HG02973 (cell line): ENCODE measurements around the gene SERPINH1.

Experiments used
- ATAC-seq: cut with Tn5 transposase; IDR thresholded peaks from one replicate; pipeline ENCODE4 v1.9.1; 2021; ENCODE audit warnings: moderate library complexity; ENCODE audit not compliant: unreplicated experiment

The SERPINH1 gene

DNA sequence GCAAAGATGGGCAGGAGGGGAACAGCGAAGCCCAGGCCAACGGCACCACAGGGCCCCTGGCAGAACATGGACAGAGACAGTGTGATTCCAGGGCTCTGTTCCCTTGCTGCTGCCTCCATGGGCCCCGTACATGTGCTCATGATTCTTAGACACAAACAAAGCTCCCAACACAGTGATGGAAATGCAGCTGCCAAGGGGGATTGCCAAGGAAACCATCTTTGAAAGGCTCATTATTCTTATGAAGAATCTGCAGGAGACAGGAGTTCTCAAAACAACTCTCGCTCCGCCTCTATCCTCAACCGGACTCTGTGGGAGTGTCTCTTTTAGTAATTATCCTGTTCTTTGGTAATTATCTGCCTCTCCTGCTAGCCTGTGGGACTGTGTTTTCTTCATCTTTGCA lies 32.2 kb downstream of the SERPINH1 start:
- no peak for ATAC-seq

GRCh38 chr11:75595429-75595828 lies 33.4 kb downstream of the SERPINH1 start:
- no peak for ATAC-seq

DNA sequence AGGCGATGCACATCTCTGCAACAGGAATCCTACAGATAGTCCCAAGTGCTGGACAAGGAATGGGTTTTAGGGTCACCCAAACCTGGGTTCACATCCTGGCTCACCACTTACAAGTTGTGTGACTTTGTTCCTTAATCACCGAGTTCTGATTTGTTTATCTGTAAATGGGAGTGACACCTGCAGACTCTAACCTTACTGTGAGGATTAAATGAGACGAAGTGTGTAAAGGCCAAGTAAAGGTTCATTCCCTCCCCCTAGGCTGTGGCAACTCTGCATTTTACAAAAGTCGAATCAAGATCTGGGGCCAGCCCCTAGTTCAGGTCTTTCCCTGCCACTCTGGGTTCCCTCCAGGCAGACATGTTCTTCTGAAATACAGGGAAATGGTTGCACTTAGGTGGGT lies 34.9 kb downstream of the SERPINH1 start:
- no peak for ATAC-seq

- ATAC-seq: no peak
Observed at GRCh38 chr11:75597636-75598035, 35.6 kb downstream of the SERPINH1 start.

DNA sequence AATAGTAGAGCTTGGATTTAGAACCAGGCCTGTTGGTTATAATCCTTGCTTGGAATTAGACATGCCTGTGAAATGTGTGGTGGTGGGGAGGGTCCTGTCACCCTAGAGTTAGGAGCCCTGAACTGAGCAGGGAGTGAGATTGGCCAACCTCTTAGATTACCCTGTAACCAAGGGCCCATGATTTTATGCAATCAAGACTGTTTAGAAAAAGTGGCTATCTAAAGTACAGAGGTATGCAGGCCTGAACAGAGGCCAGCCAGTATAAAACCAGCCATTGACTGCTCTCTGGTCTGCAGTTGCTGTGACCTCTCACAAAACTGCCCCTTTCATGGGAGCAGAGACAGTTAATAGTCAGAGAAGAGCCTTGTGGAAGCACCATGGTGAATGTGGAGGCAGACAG lies 36.2 kb downstream of the SERPINH1 start:
- no peak for ATAC-seq

- ATAC-seq: no peak
Observed at GRCh38 chr11:75598900-75599299, 36.8 kb downstream of the SERPINH1 start.

- no peak for ATAC-seq
Observed at GRCh38 chr11:75600356-75600755, 38.3 kb downstream of the SERPINH1 start.

GRCh38 chr11:75601494-75601893 lies 39.4 kb downstream of the SERPINH1 start:
- ATAC-seq: no peak

GRCh38 chr11:75602951-75603350 lies 40.9 kb downstream of the SERPINH1 start:
- ATAC-seq: no peak

GRCh38 chr11:75603791-75604736 lies 42.0 kb downstream of the SERPINH1 start:
- ATAC-seq: no peak

DNA sequence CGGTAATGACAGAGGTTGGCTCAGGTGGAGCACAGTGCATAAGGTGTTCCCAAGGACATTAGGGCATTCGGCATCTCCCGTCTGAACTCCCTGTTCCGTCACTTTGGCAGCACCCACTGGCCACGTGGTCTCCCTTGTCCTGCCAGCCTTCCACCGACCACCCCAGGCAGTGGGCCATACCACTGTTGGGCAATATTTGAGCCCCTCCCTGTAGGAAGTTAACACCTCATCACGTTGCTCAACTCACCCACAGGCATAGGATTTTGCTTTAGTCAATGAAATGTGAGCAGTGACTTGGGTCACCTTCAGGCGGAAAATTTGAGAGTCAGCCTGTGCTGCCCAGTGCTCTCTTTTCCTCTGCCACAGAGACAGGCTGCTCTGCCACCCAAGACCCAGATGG lies 44.0 kb downstream of the SERPINH1 start:
- no peak for ATAC-seq

DNA sequence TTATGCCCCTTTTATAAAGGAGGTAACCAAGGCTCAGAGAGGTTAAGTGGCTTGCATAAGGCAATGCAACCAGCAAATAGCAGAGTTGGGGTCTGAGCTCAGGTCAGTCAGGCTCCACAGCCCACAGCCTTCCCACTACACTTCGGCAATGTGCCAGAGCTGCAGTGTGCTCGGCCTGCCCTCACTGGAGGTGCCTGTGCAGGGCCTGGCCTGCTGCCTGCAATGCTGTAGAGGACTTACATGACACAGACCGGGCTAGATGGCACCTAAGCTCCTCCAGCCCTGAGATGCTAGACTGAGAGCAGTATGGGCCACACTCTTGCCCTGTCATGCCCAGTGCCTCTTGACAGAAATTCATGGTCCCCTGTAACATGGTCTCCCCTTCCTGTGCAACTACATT lies 49.8 kb downstream of the SERPINH1 start:
- ATAC-seq: no peak

DNA sequence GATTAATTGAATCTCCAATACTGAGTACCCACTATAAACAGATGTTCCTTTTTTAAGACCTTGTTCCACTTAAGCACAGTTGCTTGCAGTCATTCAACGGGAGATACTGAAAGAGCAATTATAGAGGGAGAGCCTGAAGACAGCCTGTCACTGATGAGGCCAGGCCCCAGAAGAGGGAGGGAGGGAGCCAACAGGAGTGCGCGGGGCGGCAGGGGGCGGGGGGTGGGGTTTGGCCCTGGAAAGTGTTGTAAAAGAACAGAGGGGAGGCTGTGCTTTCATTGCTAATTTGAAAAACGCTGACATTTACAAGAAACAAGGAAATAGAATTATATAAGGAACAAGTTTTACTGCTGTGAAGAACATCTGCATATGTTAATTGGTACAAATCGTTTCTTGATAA lies 53.7 kb downstream of the SERPINH1 start:
- ATAC-seq: no peak

- ATAC-seq: no peak
Observed at GRCh38 chr11:75616281-75616680, 54.2 kb downstream of the SERPINH1 start.
